ENCODE measurements around the gene CLDN16. TPM values are rescaled to one million over a fixed set of nuclear protein-coding genes. Genes with fewer than 3 reads are reported as not detected.

The CLDN16 gene
- total RNA-seq, 3 donors from 2014 or later (not counting 1 experiment from before 2014, with no cell fraction given), result not detected

DNA sequence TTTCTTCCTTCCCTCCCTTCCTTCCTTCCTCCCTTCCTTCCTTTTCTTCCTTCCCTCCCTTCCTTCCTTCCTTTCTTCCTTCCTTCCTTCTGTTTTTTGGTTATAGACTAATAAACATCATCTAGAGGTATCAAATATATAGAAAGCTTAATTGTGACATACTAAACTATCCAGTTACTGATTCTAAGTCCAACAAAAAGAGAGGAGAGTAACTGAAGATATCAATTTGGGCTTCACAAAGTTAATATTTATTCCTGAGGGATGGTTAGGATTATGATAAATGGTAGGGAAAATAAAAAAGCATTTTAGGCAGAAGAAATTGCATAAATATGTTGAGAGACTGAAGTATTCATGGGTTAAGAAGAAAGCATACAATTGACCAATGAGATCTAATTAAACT is 7.8 kb upstream of the CLDN16 start:
- Mint-ChIP-seq H3K27me3 (ENCODE audit: low read depth in 2 of 2) (no peaks in the 10 kb centered on the region), H3K27ac (no peak overlapping the region), H3K9me3 (peaks cover 2 to 9% of the 10 kb centered on the region in 2 donors), H3K4me1 (no peaks in the 10 kb centered on the region), H3K36me3 (no peaks in the 10 kb centered on the region), H3K4me3 (no peak overlapping the region)
- Histone ChIP-seq H3K4me3 (ENCODE audit: low read length) (no peak overlapping the region), H3K27ac (ENCODE audit: low read length) (no peak overlapping the region), H3K9me3 (ENCODE audit: control insufficient read depth, insufficient read depth, low read length) (no peaks in the 10 kb centered on the region), H3K4me1 (ENCODE audit: control insufficient read depth, insufficient read depth, low read length) (no peaks in the 10 kb centered on the region), H3K27me3 (ENCODE audit: control insufficient read depth, insufficient read depth, low read length) (no peaks in the 10 kb centered on the region), H3K36me3 (ENCODE audit: control insufficient read depth, insufficient read depth, low read length) (no peaks in the 10 kb centered on the region)
- intact Hi-C loops (cut with micrococcal nuclease), result no loop called here
- ATAC-seq (no peak), DNase-seq (no peak)
- TF ChIP-seq, protein P1, sequence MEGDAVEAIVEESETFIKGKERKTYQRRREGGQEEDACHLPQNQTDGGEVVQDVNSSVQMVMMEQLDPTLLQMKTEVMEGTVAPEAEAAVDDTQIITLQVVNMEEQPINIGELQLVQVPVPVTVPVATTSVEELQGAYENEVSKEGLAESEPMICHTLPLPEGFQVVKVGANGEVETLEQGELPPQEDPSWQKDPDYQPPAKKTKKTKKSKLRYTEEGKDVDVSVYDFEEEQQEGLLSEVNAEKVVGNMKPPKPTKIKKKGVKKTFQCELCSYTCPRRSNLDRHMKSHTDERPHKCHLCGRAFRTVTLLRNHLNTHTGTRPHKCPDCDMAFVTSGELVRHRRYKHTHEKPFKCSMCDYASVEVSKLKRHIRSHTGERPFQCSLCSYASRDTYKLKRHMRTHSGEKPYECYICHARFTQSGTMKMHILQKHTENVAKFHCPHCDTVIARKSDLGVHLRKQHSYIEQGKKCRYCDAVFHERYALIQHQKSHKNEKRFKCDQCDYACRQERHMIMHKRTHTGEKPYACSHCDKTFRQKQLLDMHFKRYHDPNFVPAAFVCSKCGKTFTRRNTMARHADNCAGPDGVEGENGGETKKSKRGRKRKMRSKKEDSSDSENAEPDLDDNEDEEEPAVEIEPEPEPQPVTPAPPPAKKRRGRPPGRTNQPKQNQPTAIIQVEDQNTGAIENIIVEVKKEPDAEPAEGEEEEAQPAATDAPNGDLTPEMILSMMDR (IDR thresholded peaks at IDR 0.05), result no peak

DNA sequence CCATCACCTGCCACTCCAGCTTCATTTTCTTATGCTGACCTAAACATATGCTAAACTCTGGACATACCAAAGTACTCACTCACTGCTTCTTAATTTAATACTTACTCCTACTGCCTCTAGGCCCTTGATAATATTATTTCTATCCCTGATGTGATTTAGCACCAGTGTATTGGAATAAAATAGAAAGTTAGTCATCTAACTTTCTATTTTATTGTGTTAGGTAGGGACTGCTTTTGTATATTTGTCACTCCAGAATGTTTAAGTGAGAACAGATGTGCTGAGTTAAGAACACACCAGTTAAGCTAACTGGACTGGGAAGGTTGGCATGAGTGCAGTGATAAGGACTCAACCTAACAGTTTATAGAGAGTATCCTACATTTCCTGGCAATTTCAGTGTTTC is 6.5 kb upstream of the CLDN16 start:
- no peak for DNase-seq
- Mint-ChIP-seq H3K4me3 (no peak overlapping the region), H3K36me3 (no peaks in the 10 kb centered on the region), H3K27me3 (ENCODE audit: low read depth in 2 of 2) (no peaks in the 10 kb centered on the region), H3K27ac (no peak overlapping the region), H3K9me3 (peaks cover 2 to 9% of the 10 kb centered on the region in 2 donors), H3K4me1 (no peaks in the 10 kb centered on the region)
- no peak overlapping the region for H3K4me3 ChIP-seq (ENCODE audit: low read length)
- ATAC-seq, result no peak
- H3K27ac ChIP-seq (ENCODE audit: low read length), result no peak overlapping the region
- intact Hi-C loops (cut with micrococcal nuclease), result no loop called here
- TF ChIP-seq, protein P1 (IDR thresholded peaks at IDR 0.05), result no peak
- H3K36me3 ChIP-seq (ENCODE audit: control insufficient read depth, insufficient read depth, low read length), result no peaks in the 10 kb centered on the region
- no peaks in the 10 kb centered on the region for H3K9me3 ChIP-seq (ENCODE audit: control insufficient read depth, insufficient read depth, low read length)
- no peaks in the 10 kb centered on the region for H3K27me3 ChIP-seq (ENCODE audit: control insufficient read depth, insufficient read depth, low read length)
- H3K4me1 ChIP-seq (ENCODE audit: control insufficient read depth, insufficient read depth, low read length), result no peaks in the 10 kb centered on the region

DNA sequence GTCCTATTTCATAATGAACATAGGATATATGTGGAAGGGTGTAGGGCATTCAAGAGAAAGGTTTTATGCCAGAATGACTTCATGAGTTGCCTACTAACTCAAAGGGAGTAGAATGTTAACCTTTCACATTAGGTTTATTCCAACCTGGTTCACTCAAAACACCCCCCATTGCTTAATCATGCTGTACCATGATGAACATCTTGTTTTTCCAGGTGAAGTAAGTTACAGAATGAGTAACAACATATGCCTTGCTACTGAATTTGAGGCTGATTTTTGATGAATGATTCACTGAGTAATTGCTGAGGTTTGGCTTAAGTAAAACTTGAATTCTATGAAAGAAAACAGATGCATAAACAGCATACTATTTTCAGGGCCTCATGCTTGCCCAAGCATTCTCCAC is 5.9 kb upstream of the CLDN16 start:
- no peak overlapping the region for H3K4me3 ChIP-seq (ENCODE audit: low read length)
- TF ChIP-seq, protein P1 (IDR thresholded peaks at IDR 0.05), result no peak
- no peaks in the 10 kb centered on the region for H3K36me3 Mint-ChIP-seq
- peaks cover 2 to 9% of the 10 kb centered on the region in 2 donors for H3K9me3 Mint-ChIP-seq
- no peak for ATAC-seq
- H3K27ac ChIP-seq (ENCODE audit: low read length), result no peak overlapping the region
- intact Hi-C loops (cut with micrococcal nuclease), result no loop called here
- no peak overlapping the region for H3K4me3 Mint-ChIP-seq
- no peaks in the 10 kb centered on the region for H3K4me1 ChIP-seq (ENCODE audit: control insufficient read depth, insufficient read depth, low read length)
- no peak overlapping the region for H3K27ac Mint-ChIP-seq
- no peaks in the 10 kb centered on the region for H3K9me3 ChIP-seq (ENCODE audit: control insufficient read depth, insufficient read depth, low read length)
- no peaks in the 10 kb centered on the region for H3K27me3 ChIP-seq (ENCODE audit: control insufficient read depth, insufficient read depth, low read length)
- H3K4me1 Mint-ChIP-seq, result no peaks in the 10 kb centered on the region
- no peaks in the 10 kb centered on the region for H3K36me3 ChIP-seq (ENCODE audit: control insufficient read depth, insufficient read depth, low read length)
- H3K27me3 Mint-ChIP-seq (ENCODE audit: low read depth in 2 of 2), result no peaks in the 10 kb centered on the region
- DNase-seq, result no peak

DNA sequence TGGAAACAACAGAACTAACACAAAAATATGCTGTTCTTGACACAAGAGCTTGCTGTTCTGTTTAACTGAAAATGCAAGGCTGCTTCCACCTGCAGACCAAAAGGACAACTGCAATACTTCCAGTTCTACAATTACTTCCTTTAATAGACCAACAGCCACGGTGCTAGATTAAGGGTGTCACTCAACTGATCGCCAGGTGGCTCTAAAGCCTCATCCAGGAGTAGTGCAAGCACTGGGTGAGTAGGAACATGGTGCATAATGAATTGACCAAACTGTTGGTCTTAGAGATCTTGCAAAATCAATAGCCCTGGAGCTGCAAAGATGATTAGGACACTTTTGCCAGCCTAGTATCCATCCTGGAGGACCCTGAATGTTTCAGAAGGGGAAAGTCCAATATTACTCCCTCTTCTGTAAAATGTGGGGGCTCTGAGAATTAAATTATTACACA is 3.6 kb upstream of the CLDN16 start:
- Mint-ChIP-seq H3K9me3 (peaks cover 2 to 6% of the 10 kb centered on the region in 2 donors), H3K4me3 (no peak overlapping the region), H3K4me1 (no peaks in the 10 kb centered on the region), H3K36me3 (no peaks in the 10 kb centered on the region), H3K27me3 (ENCODE audit: low read depth in 2 of 2) (no peaks in the 10 kb centered on the region), H3K27ac (no peak overlapping the region)
- TF ChIP-seq, protein P1 (IDR thresholded peaks at IDR 0.05), result no peak
- H3K36me3 ChIP-seq (ENCODE audit: control insufficient read depth, insufficient read depth, low read length), result no peaks in the 10 kb centered on the region
- no peaks in the 10 kb centered on the region for H3K9me3 ChIP-seq (ENCODE audit: control insufficient read depth, insufficient read depth, low read length)
- 2% methylated on average over 2 of the region's 2 CpGs for WGBS (ENCODE audit: insufficient coverage)
- ATAC-seq (no peak), DNase-seq (peak in 1 of 2 donors; percentile 12)
- H3K27me3 ChIP-seq (ENCODE audit: control insufficient read depth, insufficient read depth, low read length), result no peaks in the 10 kb centered on the region
- H3K27ac ChIP-seq (ENCODE audit: low read length), result no peak overlapping the region
- no peaks in the 10 kb centered on the region for H3K4me1 ChIP-seq (ENCODE audit: control insufficient read depth, insufficient read depth, low read length)
- intact Hi-C loops (cut with micrococcal nuclease), result no loop called here
- H3K4me3 ChIP-seq (ENCODE audit: low read length), result no peak overlapping the region
